OCI-LY1 (cell line): ENCODE results near the gene DDX24.

Experiments
- H2AFZ ChIP-seq: fragments of 200-600 bp; sonication (generic), shearing (Covaris generic); 2 replicates; pipeline ENCODE4 v1.6.0; 2014; ENCODE audit warnings: antibody characterized with exemption, mild to moderate bottlenecking, low read length
- H3F3A ChIP-seq: fragments of 200-600 bp; sonication (generic), shearing (Covaris generic); 2 replicates; pipeline ENCODE4 v1.6.0; 2014; ENCODE audit warnings: mild to moderate bottlenecking, antibody characterized with exemption, low read length, moderate library complexity; ENCODE audit not compliant: insufficient read depth
- H3K27ac ChIP-seq: fragments of 200-600 bp; sonication (generic); 2 replicates; pipeline ENCODE4 v1.5.1; 2014; ENCODE audit warnings: low read length, mixed run types, mild to moderate bottlenecking, low read depth; ENCODE audit not compliant: poor library complexity, severe bottlenecking
- H3K27me3 ChIP-seq: fragments of 200-600 bp; sonication (generic); 2 replicates; pipeline ENCODE4 v1.6.0; 2014; ENCODE audit warnings: antibody characterized with exemption, mild to moderate bottlenecking, low read length, moderate library complexity; ENCODE audit not compliant: insufficient read depth
- H3K36me3 ChIP-seq: fragments of 200-600 bp; sonication (generic); 2 replicates; pipeline ENCODE4 v1.6.1; 2014; ENCODE audit warnings: mild to moderate bottlenecking, antibody characterized with exemption, low read length, moderate library complexity, mixed read lengths; ENCODE audit not compliant: insufficient read depth
- H3K4me1 ChIP-seq: fragments of 200-600 bp; sonication (generic); 2 replicates; pipeline ENCODE4 v1.5.1; 2014; ENCODE audit warnings: mild to moderate bottlenecking, low read length, moderate library complexity; ENCODE audit not compliant: insufficient read depth, severe bottlenecking
- H3K4me2 ChIP-seq: fragments of 200-600 bp; sonication (generic), shearing (Covaris generic); 2 replicates; pipeline ENCODE4 v1.6.1; 2014; ENCODE audit warnings: low read length
- H3K4me3 ChIP-seq: fragments of 200-600 bp; sonication (generic); 2 replicates; pipeline ENCODE4 v1.5.1; 2014; ENCODE audit warnings: low read length, low read depth, mild to moderate bottlenecking, mixed read lengths; ENCODE audit not compliant: poor library complexity, severe bottlenecking
- H3K79me2 ChIP-seq: fragments of 200-600 bp; shearing (Covaris generic); 2 replicates; pipeline ENCODE4 v1.6.1; 2016; ENCODE audit warnings: mixed run types, low read length, mixed read lengths; ENCODE audit not compliant: insufficient read depth
- H3K9ac ChIP-seq: fragments of 200-600 bp; sonication (generic), shearing (Covaris generic); 2 replicates; pipeline ENCODE4 v1.6.1; 2014; ENCODE audit warnings: mild to moderate bottlenecking, low read length, mixed read lengths
- H3K9me2 ChIP-seq: fragments of 200-600 bp; sonication (generic), shearing (Covaris generic); 2 replicates; pipeline ENCODE4 v1.6.1; 2014; ENCODE audit warnings: low read depth, mild to moderate bottlenecking, low read length, mixed read lengths
- H3K9me3 ChIP-seq: fragments of 200-600 bp; shearing (Covaris generic); 2 replicates; pipeline ENCODE4 v1.6.1; 2014; ENCODE audit warnings: low read length, mixed read lengths
- H4K20me1 ChIP-seq: fragments of 200-600 bp; sonication (generic), shearing (Covaris generic); 2 replicates; pipeline ENCODE4 v1.6.0; 2016; ENCODE audit warnings: mild to moderate bottlenecking, low read length; ENCODE audit not compliant: insufficient read depth
- CTCF ChIP-seq: fragments of 200-600 bp; sonication (generic), shearing (Covaris generic); IDR thresholded peaks from 2 replicates; pipeline ENCODE4 v1.5.1; 2017; ENCODE audit warnings: mild to moderate bottlenecking, antibody characterized with exemption, low read length, moderate library complexity, mixed read lengths
- EZH2 ChIP-seq: fragments of 200-600 bp; sonication (generic), shearing (Covaris generic); IDR thresholded peaks from 2 replicates; pipeline ENCODE4 v1.8.0; 2017; ENCODE audit warnings: borderline replicate concordance, mixed run types, mild to moderate bottlenecking, antibody characterized with exemption, low read length, moderate library complexity, mixed read lengths

Gene DDX24

GRCh38 chr14:94111276-94112095 is 30.5 kb upstream of the DDX24 start:
- Histone ChIP-seq H3K36me3 (no peaks in the 10 kb centered on the region), H3K27me3 (no peaks in the 10 kb centered on the region), H3K4me2 (no peak overlapping the region), H3K9ac (no peak overlapping the region), H3F3A (no peaks in the 10 kb centered on the region), H2AFZ (no peak overlapping the region), H3K9me3 (no peaks in the 10 kb centered on the region), H3K9me2 (no peaks in the 10 kb centered on the region), H4K20me1 (no peaks in the 10 kb centered on the region), H3K4me3 (no peak overlapping the region), H3K27ac (no peak overlapping the region), H3K79me2 (no peaks in the 10 kb centered on the region), H3K4me1 (no peaks in the 10 kb centered on the region)
- TF ChIP-seq CTCF (no peak), EZH2 (no peak)

GRCh38 chr14:94110552-94111181 is 29.7 kb upstream of the DDX24 start, which contains the start of gene IFI27:
Gene IFI27, plus strand, starts transcription at chr14:94110736.
- TF ChIP-seq EZH2, result no peak
- TF ChIP-seq CTCF, result no peak

GRCh38 chr14:94109915-94110250 is 28.9 kb upstream of the DDX24 start:
- TF ChIP-seq CTCF (no peak), EZH2 (no peak)
- no peaks in the 10 kb centered on the region for H3K4me1 ChIP-seq
- no peaks in the 10 kb centered on the region for H3K9me2 ChIP-seq
- H2AFZ ChIP-seq, result no peak overlapping the region
- no peaks in the 10 kb centered on the region for H3K79me2 ChIP-seq
- no peak overlapping the region for H3K4me3 ChIP-seq
- no peaks in the 10 kb centered on the region for H3F3A ChIP-seq
- H3K9ac ChIP-seq, result no peak overlapping the region
- H3K27me3 ChIP-seq, result no peaks in the 10 kb centered on the region
- H3K4me2 ChIP-seq, result no peak overlapping the region
- no peaks in the 10 kb centered on the region for H3K36me3 ChIP-seq
- no peaks in the 10 kb centered on the region for H4K20me1 ChIP-seq
- H3K9me3 ChIP-seq, result no peaks in the 10 kb centered on the region
- H3K27ac ChIP-seq, result no peak overlapping the region

More at GRCh38 chr14:94110552-94111181, 29.7 kb upstream of the DDX24 start, which contains the start of gene IFI27:
- Histone ChIP-seq H2AFZ (no peak within 1 kb of the TSS), H3K4me3 (no peak within 1 kb of the TSS), H3K9ac (no peak within 1 kb of the TSS), H3K4me2 (no peak within 1 kb of the TSS), H3F3A (no peaks in the 10 kb centered on the region), H3K27ac (no peak within 1 kb of the TSS), H4K20me1 (no peaks in the 10 kb centered on the region), H3K27me3 (no peaks in the 10 kb centered on the region), H3K4me1 (no peaks in the 10 kb centered on the region), H3K36me3 (no peaks in the 10 kb centered on the region), H3K9me3 (no peaks in the 10 kb centered on the region), H3K9me2 (no peaks in the 10 kb centered on the region), H3K79me2 (no peaks in the 10 kb centered on the region)
